Hepatocyte (in vitro differentiated cells): ENCODE data around the gene PLXNB3.

Experiments used
- CTCF ChIP-seq: fragments of 200-600 bp; sonication (generic); IDR thresholded peaks from 2 replicates; pipeline ENCODE4 v1.5.1; 2016; ENCODE audit warnings: antibody characterized with exemption, mild to moderate bottlenecking; ENCODE audit not compliant: poor library complexity
- EZH2 ChIP-seq: fragments of 200-600 bp; sonication (generic); IDR thresholded peaks from 2 replicates; pipeline ENCODE4 v1.6.1; 2016; ENCODE audit warnings: antibody characterized with exemption, mild to moderate bottlenecking, borderline replicate concordance

- TF ChIP-seq EZH2, result no peak
- TF ChIP-seq CTCF, result no peak
Observed at GRCh38 chrX:153731845-153732215, 32.2 kb upstream of the PLXNB3 start.
